ENCODE results near the gene AHCYL2.

- TF ChIP-seq CTCF (conservative IDR thresholded peaks at IDR 0.05; ENCODE audit: low read length) (peak; percentile 91), EZH2phosphoT487 (IDR thresholded peaks at IDR 0.05; ENCODE audit: borderline replicate concordance, low read depth, low read length) (no peak)
Observed at GRCh38 chr7:129271500-129272355, 46.9 kb downstream of the AHCYL2 start.

Data from OCI-LY7 (cell line).